Spinal cord (tissue), 10 donors: ENCODE measurements around the gene TNRC6C. TPM values are rescaled to one million over a fixed set of nuclear protein-coding genes. Genes with fewer than 3 reads are reported as not detected.
"Not testable (repeated sequence)": the region's sequence is repeated elsewhere in the genome, so short reads cannot be mapped to it uniquely, and the experiment has no call there.

ENCODE experiments used
- DNase-seq, 6 donors: peaks; one replicate each; pipeline versions ENCODE4 v3.0.0 to v3.0.0-alpha.2; 2013 to 2015; ENCODE audit warnings: low spot score in 6 of 6, low read depth in 4 of 6
- H3K27ac ChIP-seq: one replicate; pipeline ENCODE4 v1.5.1; 2013; ENCODE audit warnings: low read depth, low read length, control low read depth
- H3K27me3 ChIP-seq: one replicate; pipeline ENCODE4 v1.6.1; 2013; ENCODE audit warnings: low read length; ENCODE audit not compliant: control insufficient read depth, insufficient read depth
- H3K36me3 ChIP-seq: one replicate; pipeline ENCODE4 v1.6.1; 2013; ENCODE audit warnings: low read length; ENCODE audit not compliant: control insufficient read depth, insufficient read depth
- H3K4me1 ChIP-seq: one replicate; pipeline ENCODE4 v1.6.1; 2013; ENCODE audit warnings: low read length; ENCODE audit not compliant: control insufficient read depth, insufficient read depth
- H3K4me3 ChIP-seq: one replicate; pipeline ENCODE4 v1.5.1; 2013; ENCODE audit warnings: low read depth, low read length, control low read depth
- H3K9me3 ChIP-seq: one replicate; pipeline ENCODE4 v1.6.1; 2013; ENCODE audit warnings: low read length; ENCODE audit not compliant: control insufficient read depth, insufficient read depth
- WGBS: methylation state at CpG from one replicate; pipeline ENCODE4 v1.1.5; 2013; ENCODE audit warnings: missing lambda C conversion rate; ENCODE audit not compliant: insufficient coverage; 5-methylcytosine and 5-hydroxymethylcytosine counted together
- polyA plus RNA-seq, 2 donors: library from polyadenylated mRNA; unstranded; fragments of 120-200 nt; gene quantifications; one replicate each; pipeline ENCODE4 v1.2.1, GENCODE V29; 2013; ENCODE audit not compliant: insufficient read length in 2 of 2
- total RNA-seq, 2 donors: library from RNA; depleted of rRNA in 1 of 2; stranded (reverse); fragments of 120-200 nt in 1 of 2; fragments of >200 nt in 1 of 2; gene quantifications; one replicate each; pipeline versions ENCODE4 v1.2.3 to v1.2.4, GENCODE V29; 2013 to 2014
- donor health status: healthy.

Gene TNRC6C
- total and polyA plus RNA-seq, 4 donors, result 21.5 to 31.8 (median 26.3) TPM

DNA sequence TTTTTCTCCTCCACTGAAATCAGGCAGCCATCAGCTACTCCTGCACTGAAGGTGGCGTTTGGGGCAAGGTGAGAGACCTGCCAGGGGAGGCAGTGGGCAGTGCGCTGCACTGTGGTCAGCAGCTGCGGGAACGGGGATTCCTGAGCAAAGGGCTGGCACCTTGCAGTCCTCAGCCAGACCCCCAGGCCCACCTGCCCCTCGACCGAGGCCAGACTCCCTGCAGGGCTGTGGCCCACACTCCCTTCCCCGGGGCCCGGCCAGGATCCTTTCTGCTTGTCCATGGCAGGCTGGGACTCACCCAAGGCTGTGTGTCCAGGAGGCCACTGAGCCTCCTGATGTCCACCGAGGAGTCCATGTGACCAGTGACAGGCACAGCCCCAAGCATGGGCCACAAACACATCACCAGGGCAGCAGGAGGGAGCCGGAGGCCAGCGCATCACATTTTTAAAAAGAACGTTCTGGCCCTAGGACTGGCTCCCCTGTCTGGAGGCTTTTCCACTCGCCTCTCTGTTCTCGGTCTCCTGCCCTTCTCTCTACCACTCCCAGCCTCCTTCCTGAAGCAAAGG lies 28.5 kb upstream of the TNRC6C start:
- no peaks in the 10 kb centered on the region for H3K36me3 ChIP-seq
- 85% methylated on average over 14 of the region's 14 CpGs for WGBS
- H3K27ac ChIP-seq, result no peak overlapping the region
- no peaks in the 10 kb centered on the region for H3K9me3 ChIP-seq
- H3K4me1 ChIP-seq, result peaks cover 40% of the 10 kb centered on the region
- peaks cover under 1% of the 10 kb centered on the region for H3K27me3 ChIP-seq
- no peak for DNase-seq
- no peak overlapping the region for H3K4me3 ChIP-seq

DNA sequence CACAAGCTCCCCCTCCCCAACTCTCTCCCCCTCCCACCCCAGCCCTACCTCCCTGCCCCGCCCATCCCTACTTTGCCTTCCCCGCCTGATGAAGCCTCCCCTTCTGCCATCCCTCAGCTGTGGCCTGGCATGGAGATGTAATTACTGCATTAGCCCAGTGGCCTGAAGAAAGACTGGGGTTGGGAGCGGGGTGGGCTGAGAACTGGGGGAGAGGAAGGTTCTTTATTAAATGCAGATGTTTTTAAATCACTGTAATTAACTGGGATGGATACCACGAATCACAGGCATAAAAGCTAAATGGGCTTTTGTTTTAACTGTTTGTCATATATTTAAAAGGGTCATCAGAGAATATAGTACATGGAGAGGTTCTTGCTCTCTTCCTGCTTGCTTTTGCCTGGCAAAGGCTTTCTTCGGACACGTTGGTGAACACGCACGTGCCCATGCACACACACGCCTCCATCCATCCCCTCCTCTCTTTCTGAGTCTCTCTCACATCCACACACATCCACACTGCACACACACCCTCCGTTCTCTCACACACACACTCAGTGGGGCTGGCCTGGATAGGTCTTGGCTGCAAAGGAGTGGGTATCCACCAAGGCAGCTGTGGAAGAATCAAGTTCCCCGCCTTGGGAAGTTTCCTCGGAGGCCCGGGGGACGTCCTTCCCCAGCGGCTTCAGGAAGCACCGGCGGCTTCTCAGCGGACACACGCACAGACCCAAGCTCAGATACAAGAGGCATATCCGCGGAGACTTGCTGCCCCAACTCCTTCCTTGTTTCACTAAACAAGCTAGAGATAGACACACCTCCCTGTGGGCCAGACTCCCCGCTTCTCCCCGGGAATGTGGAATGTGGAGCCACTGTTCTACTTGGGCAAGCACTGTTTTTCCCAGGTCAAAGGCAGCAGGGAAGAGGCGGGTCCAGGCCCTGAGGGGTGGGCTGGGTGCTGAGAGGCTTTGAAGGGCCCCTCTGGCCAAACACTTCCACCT lies 27.4 kb upstream of the TNRC6C start:
- H3K4me3 ChIP-seq, result no peak overlapping the region
- H3K27me3 ChIP-seq, result peaks cover 2% of the 10 kb centered on the region
- no peaks in the 10 kb centered on the region for H3K9me3 ChIP-seq
- peak in 1 of 6 donors; percentile 15 for DNase-seq
- no peaks in the 10 kb centered on the region for H3K36me3 ChIP-seq
- H3K4me1 ChIP-seq, result peaks cover 36% of the 10 kb centered on the region
- H3K27ac ChIP-seq, result no peak overlapping the region
- 37% methylated on average over 22 of the region's 24 CpGs for WGBS

DNA sequence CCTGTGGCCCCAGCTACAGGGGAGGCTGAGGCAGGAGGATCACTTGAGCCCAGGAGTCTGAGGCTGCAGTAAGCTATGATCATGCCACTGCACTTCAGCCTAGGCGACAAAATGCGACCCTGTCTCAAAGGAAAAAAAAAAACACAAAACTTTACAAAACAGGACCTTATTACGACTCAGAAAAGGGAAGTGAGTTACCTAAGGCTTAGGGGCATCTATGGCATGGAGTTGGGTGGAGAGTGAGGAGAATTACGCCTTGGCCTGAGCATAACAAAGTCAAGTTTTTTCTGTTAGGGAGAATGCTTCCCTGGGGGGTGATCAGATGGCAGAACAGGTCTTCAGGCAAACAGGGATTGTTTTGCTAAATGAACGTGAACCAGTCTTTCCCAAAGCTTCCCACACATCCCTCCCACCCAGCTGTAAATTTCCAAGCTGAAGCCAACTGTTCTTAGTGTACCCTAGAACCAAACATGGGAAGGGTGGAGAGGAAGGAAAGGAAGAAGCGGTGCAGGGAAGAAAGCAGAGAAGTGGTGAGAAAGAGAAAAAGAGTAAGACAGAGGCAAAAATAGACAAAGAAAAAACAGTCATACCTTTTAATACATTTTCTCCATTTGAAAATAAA lies 24.6 kb upstream of the TNRC6C start:
- no peaks in the 10 kb centered on the region for H3K9me3 ChIP-seq
- H3K4me1 ChIP-seq, result peaks cover 19% of the 10 kb centered on the region
- no peaks in the 10 kb centered on the region for H3K36me3 ChIP-seq
- WGBS, result 67% methylated on average over 1 of the region's 6 CpGs
- no peak for DNase-seq
- no peak overlapping the region for H3K4me3 ChIP-seq
- no peak overlapping the region for H3K27ac ChIP-seq
- H3K27me3 ChIP-seq, result peaks cover 2% of the 10 kb centered on the region

DNA sequence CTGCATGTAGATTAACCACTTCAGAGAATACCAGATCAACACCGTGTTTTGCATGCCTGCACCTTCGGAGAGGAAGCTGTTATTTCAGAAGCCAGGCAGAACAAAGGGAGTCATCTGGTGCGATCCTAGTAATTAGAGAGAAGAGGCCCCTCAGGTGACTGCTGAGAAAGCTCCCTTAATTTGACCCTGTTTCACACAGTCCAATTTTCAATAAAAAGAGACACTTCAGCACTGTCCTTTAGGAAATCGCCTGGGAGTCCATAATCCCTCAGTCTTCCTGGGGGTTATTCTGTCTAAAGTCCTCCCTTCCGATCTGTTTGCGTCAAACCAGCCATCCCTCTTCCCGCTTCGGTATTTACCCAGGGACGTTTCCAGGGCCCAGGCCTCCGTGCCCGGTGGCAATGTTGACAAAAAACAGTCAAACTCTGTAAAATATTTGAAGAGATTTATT lies 23.4 kb upstream of the TNRC6C start:
- no peak overlapping the region for H3K4me3 ChIP-seq
- no peak overlapping the region for H3K27ac ChIP-seq
- no peaks in the 10 kb centered on the region for H3K9me3 ChIP-seq
- 41% methylated on average over 10 of the region's 11 CpGs for WGBS
- H3K36me3 ChIP-seq, result no peaks in the 10 kb centered on the region
- peaks cover 8% of the 10 kb centered on the region for H3K4me1 ChIP-seq
- H3K27me3 ChIP-seq, result peaks cover 2% of the 10 kb centered on the region
- DNase-seq, result peak in 1 of 6 donors; percentile 74

DNA sequence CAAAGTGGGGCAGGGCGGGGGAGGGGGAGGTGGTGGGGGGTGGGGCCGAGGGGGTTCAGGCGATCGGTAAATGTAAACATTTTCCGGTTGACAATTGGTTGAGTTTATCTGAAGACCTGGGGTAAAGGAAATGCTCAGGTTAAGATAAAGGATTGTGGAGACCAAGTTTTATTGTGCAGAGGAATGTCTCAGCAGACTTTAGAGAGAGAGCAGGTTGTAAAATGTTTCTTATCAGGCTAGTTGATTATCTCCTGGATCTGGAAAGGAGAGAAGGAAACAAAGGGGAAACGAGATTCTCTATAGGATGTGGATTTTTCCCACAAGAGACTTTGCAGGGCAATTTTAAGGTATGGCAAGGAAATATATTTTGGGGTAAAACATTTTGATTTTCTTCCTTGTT lies 22.8 kb upstream of the TNRC6C start:
- H3K36me3 ChIP-seq, DNase-seq, H3K4me3 ChIP-seq, H3K9me3 ChIP-seq, H3K27me3 ChIP-seq, H3K27ac ChIP-seq: not testable (repeated sequence)
- peaks cover 11% of the 10 kb centered on the region for H3K4me1 ChIP-seq
- whole genome bisulfite sequencing, result 63% methylated on average over 2 of the region's 6 CpGs

DNA sequence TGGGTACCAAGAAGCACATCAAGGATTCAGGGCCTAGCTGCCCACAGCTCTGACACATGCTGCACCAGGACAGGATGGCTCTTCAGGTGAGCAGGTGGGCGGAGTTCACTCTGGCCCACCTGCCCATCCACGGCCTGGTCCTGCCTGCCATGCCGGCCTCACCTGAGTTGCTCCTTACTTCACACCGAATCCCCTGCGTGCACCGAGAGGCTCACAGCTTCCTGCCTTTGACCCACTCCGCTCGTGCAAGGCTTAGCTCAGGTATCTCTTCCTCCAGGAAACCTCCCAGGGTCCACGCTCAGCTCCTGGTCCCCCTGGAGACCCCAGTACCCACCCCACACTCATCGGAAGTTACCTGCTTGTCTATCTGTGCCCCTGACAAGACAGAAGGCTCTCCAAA lies 21.6 kb upstream of the TNRC6C start:
- WGBS, result 88% methylated on average over 8 of the region's 10 CpGs
- peaks cover 2% of the 10 kb centered on the region for H3K27me3 ChIP-seq
- peaks cover 12% of the 10 kb centered on the region for H3K4me1 ChIP-seq
- DNase-seq, result no peak
- no peaks in the 10 kb centered on the region for H3K36me3 ChIP-seq
- no peaks in the 10 kb centered on the region for H3K9me3 ChIP-seq
- no peak overlapping the region for H3K4me3 ChIP-seq
- no peak overlapping the region for H3K27ac ChIP-seq

DNA sequence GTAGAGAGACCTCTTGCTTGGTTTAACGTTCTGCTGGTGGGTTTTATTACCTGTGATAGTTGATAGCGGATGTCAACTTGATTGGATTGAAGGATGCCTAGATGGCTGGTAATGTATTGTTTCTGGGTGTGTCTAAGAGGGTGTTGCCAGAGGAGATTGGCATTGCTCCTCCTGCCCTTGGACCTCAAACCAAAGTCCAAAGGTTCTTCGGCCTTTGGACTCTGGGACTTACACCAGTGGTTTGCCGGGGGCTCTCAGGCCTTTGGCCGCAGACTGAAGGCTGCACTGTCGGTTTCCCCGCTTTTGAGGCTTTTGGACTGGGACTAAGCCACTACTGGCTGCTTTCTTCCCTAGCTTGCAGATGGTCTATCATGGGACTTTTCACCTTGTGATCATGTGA lies 17.5 kb upstream of the TNRC6C start:
- no peak for DNase-seq
- Histone ChIP-seq H3K27ac (no peak overlapping the region), H3K9me3 (no peaks in the 10 kb centered on the region)

DNA sequence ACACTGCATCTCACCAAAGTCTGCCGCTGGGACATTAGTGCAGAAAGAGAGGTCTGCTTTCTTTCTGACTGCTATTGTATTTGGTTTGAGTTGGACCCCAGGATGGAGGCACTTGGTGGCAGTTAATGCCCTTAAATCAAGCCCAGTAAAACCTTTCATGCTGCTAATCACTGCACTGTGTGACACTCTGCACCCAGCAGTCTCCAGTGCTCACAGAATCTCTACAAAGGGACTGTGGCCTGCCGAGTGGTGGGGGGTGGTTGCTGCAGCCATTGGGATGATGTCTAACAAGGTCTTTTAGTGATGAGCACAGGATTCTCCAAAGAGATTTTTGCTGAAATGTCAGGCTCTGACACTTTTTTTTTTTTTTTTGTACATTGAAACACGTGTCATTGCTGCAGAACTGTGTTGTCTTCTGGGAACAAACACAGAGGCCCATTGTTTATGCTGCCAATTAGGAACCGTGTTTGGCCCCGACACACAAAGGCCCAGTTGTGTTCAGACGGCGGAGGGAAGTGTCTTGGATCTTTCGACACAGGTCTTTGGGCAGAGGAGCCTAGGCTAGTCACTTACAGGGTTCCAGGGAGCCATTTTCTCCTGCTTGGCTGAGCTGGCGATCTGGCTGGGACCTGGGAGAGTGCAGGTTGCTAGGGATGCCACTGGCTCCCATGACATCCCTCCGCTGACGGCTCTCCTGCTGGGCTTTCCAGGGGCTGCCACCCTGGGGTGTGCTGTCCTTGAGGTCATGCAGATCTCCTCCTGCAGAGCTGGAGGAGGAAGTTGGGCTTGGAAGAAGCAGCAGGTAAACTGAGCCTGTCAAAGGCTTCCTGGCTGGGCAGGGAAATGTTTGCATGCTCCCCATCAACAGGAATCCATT lies 16.2 kb upstream of the TNRC6C start:
- Histone ChIP-seq H3K4me3 (no peak overlapping the region), H3K9me3 (no peaks in the 10 kb centered on the region), H3K27ac (peak overlapping the region; percentile 78), H3K4me1 (peaks cover 26% of the 10 kb centered on the region), H3K27me3 (no peaks in the 10 kb centered on the region), H3K36me3 (no peaks in the 10 kb centered on the region)
- WGBS, result 31% methylated on average over 10 of the region's 11 CpGs
- DNase-seq, result peak in 2 of 6 donors; percentile 79 to 89

More for the DNA sequence above, 17.5 kb upstream of the TNRC6C start:
- H3K27me3 ChIP-seq, result no peaks in the 10 kb centered on the region
- no peak overlapping the region for H3K4me3 ChIP-seq
- no peaks in the 10 kb centered on the region for H3K36me3 ChIP-seq
- peaks cover 26% of the 10 kb centered on the region for H3K4me1 ChIP-seq
- WGBS, result 87% methylated on average over 7 of the region's 7 CpGs

DNA sequence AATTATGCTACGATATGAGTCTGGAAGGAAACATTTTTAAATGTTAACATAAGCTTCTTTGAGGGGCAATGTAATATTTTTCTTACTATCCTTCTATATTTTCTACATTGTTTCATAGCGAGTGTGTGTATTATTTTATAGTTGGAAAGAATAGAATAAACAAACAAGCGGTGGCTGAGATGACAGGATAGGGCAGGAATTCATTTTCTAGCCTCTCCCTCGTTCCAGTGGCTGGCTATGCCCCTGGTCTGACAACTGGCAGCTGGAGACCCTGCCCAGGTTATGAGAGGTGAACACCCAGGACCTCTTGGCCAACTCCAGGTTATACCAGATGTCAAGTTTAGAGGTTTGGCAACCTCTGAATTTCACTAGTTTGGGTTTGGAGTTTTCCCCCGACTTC lies 14.5 kb upstream of the TNRC6C start:
- H3K27ac ChIP-seq, result no peak overlapping the region
- no CpG with 5 or more reads among the region's 5 CpGs for WGBS
- peaks cover 26% of the 10 kb centered on the region for H3K4me1 ChIP-seq
- no peaks in the 10 kb centered on the region for H3K9me3 ChIP-seq
- H3K27me3 ChIP-seq, result no peaks in the 10 kb centered on the region
- H3K4me3 ChIP-seq, result no peak overlapping the region
- DNase-seq, result no peak
- no peaks in the 10 kb centered on the region for H3K36me3 ChIP-seq
